Esophagus squamous epithelium (tissue), 4 donors: ENCODE data around the gene APH1B.

Source experiments
- CTCF ChIP-seq, 6 experiments: fragments of 450-650 bp in 4 of 6; fragments of 200-600 bp in 2 of 6; sonication (generic) in 2 of 6; IDR thresholded peaks; one replicate each; pipeline ENCODE4 v1.5.1; 2016 to 2019; ENCODE audit warnings: antibody characterized with exemption in 6 of 6, mild to moderate bottlenecking in 4 of 6, moderate library complexity in 4 of 6
- POLR2A ChIP-seq, 4 donors: fragments of 450-650 bp; IDR thresholded peaks; one replicate each; pipeline ENCODE4 v1.6.1; 2017; ENCODE audit warnings: antibody characterized with exemption in 4 of 4, mild to moderate bottlenecking in 4 of 4, moderate library complexity in 3 of 4

- TF ChIP-seq CTCF (IDR thresholded peaks at IDR 0.05) = no peak
- TF ChIP-seq POLR2A (IDR thresholded peaks at IDR 0.05) = no peak
These were observed 5.7 kb downstream of the APH1B start for GRCh38 chr15:63283126-63283525.
